ENCODE data around the gene SUSD1. TPM values are rescaled to one million over a fixed set of nuclear protein-coding genes. Genes with fewer than 3 reads are reported as not detected.

SUSD1 gene
- total RNA-seq, 1 donor from 2014 or later = 16.6 TPM

DNA sequence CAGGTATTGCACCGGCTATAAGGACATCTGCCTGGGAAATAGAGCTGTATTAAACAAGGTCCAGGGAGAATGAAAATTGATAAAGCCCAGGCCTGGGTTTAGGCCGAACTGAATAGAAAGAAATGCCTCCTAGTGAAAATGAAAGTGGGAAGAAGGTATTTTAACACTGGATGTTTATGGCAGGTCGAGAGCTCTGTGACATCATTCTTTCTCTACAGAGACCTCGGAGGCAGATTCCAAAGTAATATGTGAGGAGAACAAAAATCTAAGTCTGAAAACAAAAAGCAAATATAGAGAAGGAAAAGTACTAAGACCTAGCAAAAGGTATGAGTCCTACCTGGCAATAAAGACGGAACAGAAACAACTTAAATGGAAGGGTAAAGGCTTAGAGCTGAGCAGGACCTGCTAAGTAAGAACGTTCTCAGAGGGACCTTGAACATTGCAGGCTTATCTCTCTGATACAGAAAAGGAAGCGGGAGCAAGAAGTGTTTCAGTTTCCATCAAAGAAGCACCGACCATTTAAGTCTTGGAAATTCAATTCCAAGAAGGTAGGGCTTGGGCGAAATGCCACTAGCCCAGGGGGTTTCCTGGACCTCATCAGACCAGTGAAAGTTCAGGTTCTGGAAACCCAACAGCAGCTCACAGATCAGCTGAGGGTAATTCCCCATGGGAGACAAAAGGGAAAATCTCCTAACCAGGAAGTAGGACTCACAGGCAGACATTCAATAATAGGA, 80.0 kb downstream of the SUSD1 start:
- Histone ChIP-seq H2AFZ (ENCODE audit: low read depth, low read length) (no peak overlapping the region), H3K27me3 (ENCODE audit: insufficient read depth, low read length) (no peaks in the 10 kb centered on the region), H3K4me2 (ENCODE audit: low read length) (no peak overlapping the region), H4K20me1 (ENCODE audit: insufficient read depth, low read length) (no peaks in the 10 kb centered on the region), H3K79me2 (ENCODE audit: insufficient read depth, low read length) (no peaks in the 10 kb centered on the region), H3K27ac (ENCODE audit: low read depth, low read length) (no peak overlapping the region), H3K4me3 (ENCODE audit: insufficient read depth, low read depth, low read length) (no peak overlapping the region), H3K36me3 (ENCODE audit: insufficient read depth, low read length) (no peaks in the 10 kb centered on the region), H3K9me3 (ENCODE audit: insufficient read depth, low read depth, low read length) (no peaks in the 10 kb centered on the region), H3K9ac (ENCODE audit: low read length) (no peak overlapping the region), H3K4me1 (ENCODE audit: insufficient read depth, low read length) (no peaks in the 10 kb centered on the region)
- Mint-ChIP-seq H3K27ac (ENCODE audit: unreplicated experiment) (no peak overlapping the region), H3K9me3 (ENCODE audit: unreplicated experiment) (peaks cover 5% of the 10 kb centered on the region), H3K27me3 (ENCODE audit: low read depth, unreplicated experiment) (no peaks in the 10 kb centered on the region), H3K4me3 (ENCODE audit: unreplicated experiment) (no peak overlapping the region), H3K36me3 (ENCODE audit: low read depth, unreplicated experiment) (peaks cover 15% of the 10 kb centered on the region), H3K4me1 (ENCODE audit: low read depth, unreplicated experiment) (peaks cover 3% of the 10 kb centered on the region)
- TF ChIP-seq, protein P1, sequence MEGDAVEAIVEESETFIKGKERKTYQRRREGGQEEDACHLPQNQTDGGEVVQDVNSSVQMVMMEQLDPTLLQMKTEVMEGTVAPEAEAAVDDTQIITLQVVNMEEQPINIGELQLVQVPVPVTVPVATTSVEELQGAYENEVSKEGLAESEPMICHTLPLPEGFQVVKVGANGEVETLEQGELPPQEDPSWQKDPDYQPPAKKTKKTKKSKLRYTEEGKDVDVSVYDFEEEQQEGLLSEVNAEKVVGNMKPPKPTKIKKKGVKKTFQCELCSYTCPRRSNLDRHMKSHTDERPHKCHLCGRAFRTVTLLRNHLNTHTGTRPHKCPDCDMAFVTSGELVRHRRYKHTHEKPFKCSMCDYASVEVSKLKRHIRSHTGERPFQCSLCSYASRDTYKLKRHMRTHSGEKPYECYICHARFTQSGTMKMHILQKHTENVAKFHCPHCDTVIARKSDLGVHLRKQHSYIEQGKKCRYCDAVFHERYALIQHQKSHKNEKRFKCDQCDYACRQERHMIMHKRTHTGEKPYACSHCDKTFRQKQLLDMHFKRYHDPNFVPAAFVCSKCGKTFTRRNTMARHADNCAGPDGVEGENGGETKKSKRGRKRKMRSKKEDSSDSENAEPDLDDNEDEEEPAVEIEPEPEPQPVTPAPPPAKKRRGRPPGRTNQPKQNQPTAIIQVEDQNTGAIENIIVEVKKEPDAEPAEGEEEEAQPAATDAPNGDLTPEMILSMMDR (IDR thresholded peaks at IDR 0.05; ENCODE audit: insufficient read depth, low read depth, low read length) = no peak
- DNase-seq (ENCODE audit: low read depth) = no peak
- no peak for FAIRE-seq

DNA sequence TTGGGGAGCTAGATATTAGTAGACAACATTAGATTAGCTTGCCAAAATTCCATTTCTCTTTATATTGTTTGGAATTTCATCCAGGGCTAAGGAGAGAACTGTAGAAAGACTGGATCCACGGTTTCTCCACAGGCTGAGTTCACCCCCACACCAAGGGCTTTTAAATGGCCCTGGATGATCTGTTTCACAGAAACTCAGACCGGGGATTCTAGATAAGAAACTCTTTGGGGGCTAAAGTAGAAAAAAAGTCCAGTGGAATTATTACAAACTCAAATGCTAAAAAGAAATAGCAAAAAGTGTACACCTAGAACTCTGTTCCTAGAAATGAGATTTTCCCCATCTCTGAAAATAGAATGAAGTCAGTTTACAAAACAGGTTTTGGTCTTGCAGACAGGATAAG, 80.9 kb downstream of the SUSD1 start:
- Histone ChIP-seq H3K27me3 (ENCODE audit: insufficient read depth, low read length) (no peaks in the 10 kb centered on the region), H3K9ac (ENCODE audit: low read length) (no peak overlapping the region), H3K4me3 (ENCODE audit: insufficient read depth, low read depth, low read length) (no peak overlapping the region), H4K20me1 (ENCODE audit: insufficient read depth, low read length) (no peaks in the 10 kb centered on the region), H3K36me3 (ENCODE audit: insufficient read depth, low read length) (no peaks in the 10 kb centered on the region), H3K27ac (ENCODE audit: low read depth, low read length) (no peak overlapping the region), H3K79me2 (ENCODE audit: insufficient read depth, low read length) (no peaks in the 10 kb centered on the region), H3K4me1 (ENCODE audit: insufficient read depth, low read length) (no peaks in the 10 kb centered on the region), H2AFZ (ENCODE audit: low read depth, low read length) (no peak overlapping the region), H3K9me3 (ENCODE audit: insufficient read depth, low read depth, low read length) (no peaks in the 10 kb centered on the region), H3K4me2 (ENCODE audit: low read length) (no peak overlapping the region)
- TF ChIP-seq, protein P1 (IDR thresholded peaks at IDR 0.05; ENCODE audit: insufficient read depth, low read depth, low read length) = no peak
- TF ChIP-seq EZH2 (IDR thresholded peaks at IDR 0.05; ENCODE audit: insufficient read depth, low read length) = no peak
- Mint-ChIP-seq H3K27me3 (ENCODE audit: low read depth, unreplicated experiment) (no peaks in the 10 kb centered on the region), H3K27ac (ENCODE audit: unreplicated experiment) (no peak overlapping the region), H3K4me1 (ENCODE audit: low read depth, unreplicated experiment) (peaks cover 3% of the 10 kb centered on the region), H3K4me3 (ENCODE audit: unreplicated experiment) (no peak overlapping the region), H3K36me3 (ENCODE audit: low read depth, unreplicated experiment) (peaks cover 15% of the 10 kb centered on the region), H3K9me3 (ENCODE audit: unreplicated experiment) (peaks cover 5% of the 10 kb centered on the region)
- FAIRE-seq = no peak
- DNase-seq (ENCODE audit: low read depth) = no peak

DNA sequence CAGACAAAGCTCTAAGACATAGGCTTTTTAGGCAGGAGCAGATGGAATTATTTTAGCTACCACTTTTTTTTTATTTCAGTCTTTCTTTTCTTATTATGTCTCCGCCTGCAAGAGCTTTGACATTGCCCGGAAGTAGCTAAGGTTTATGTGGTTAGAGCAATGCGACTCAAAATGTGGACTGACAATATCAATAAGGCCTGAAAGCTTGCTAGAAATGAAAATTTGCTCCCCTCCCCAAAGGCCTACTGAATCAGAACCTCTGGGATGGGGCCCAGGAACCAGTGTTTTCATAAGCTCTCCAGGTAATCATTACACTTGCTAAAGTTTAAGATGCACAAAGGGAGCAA, 81.3 kb downstream of the SUSD1 start:
- H3K9me3 Mint-ChIP-seq (ENCODE audit: unreplicated experiment) = peaks cover 5% of the 10 kb centered on the region
- no peaks in the 10 kb centered on the region for H4K20me1 ChIP-seq (ENCODE audit: insufficient read depth, low read length)
- no peaks in the 10 kb centered on the region for H3K27me3 ChIP-seq (ENCODE audit: insufficient read depth, low read length)
- no peaks in the 10 kb centered on the region for H3K79me2 ChIP-seq (ENCODE audit: insufficient read depth, low read length)
- no peaks in the 10 kb centered on the region for H3K4me1 ChIP-seq (ENCODE audit: insufficient read depth, low read length)
- H3K27ac ChIP-seq (ENCODE audit: low read depth, low read length) = no peak overlapping the region
- no peaks in the 10 kb centered on the region for H3K9me3 ChIP-seq (ENCODE audit: insufficient read depth, low read depth, low read length)
- H3K4me1 Mint-ChIP-seq (ENCODE audit: low read depth, unreplicated experiment) = peaks cover 3% of the 10 kb centered on the region
- no peak overlapping the region for H3K4me3 ChIP-seq (ENCODE audit: insufficient read depth, low read depth, low read length)
- TF ChIP-seq, protein P1 (IDR thresholded peaks at IDR 0.05; ENCODE audit: insufficient read depth, low read depth, low read length) = no peak
- TF ChIP-seq EZH2 (IDR thresholded peaks at IDR 0.05; ENCODE audit: insufficient read depth, low read length) = no peak
- H3K27ac Mint-ChIP-seq (ENCODE audit: unreplicated experiment) = no peak overlapping the region
- no peaks in the 10 kb centered on the region for H3K36me3 ChIP-seq (ENCODE audit: insufficient read depth, low read length)
- DNase-seq (ENCODE audit: low read depth) (no peak), FAIRE-seq (no peak)
- H3K27me3 Mint-ChIP-seq (ENCODE audit: low read depth, unreplicated experiment) = no peaks in the 10 kb centered on the region
- no peak overlapping the region for H3K4me3 Mint-ChIP-seq (ENCODE audit: unreplicated experiment)
- H3K36me3 Mint-ChIP-seq (ENCODE audit: low read depth, unreplicated experiment) = peaks cover 15% of the 10 kb centered on the region
- H2AFZ ChIP-seq (ENCODE audit: low read depth, low read length) = no peak overlapping the region
- H3K4me2 ChIP-seq (ENCODE audit: low read length) = no peak overlapping the region
- no peak overlapping the region for H3K9ac ChIP-seq (ENCODE audit: low read length)
